ENCODE measurements around the gene PGM3. TPM values are rescaled to one million over a fixed set of nuclear protein-coding genes. Genes with fewer than 3 reads are reported as not detected.

Gene PGM3
- total RNA-seq, 1 donor from 2014 or later, result 77.1 TPM

- no peak for DNase-seq
- Mint-ChIP-seq H3K36me3 (ENCODE audit: unreplicated experiment) (no peaks in the 10 kb centered on the region), H3K9me3 (ENCODE audit: unreplicated experiment) (peaks cover 1% of the 10 kb centered on the region), H3K27me3 (ENCODE audit: unreplicated experiment) (no peaks in the 10 kb centered on the region), H3K4me1 (ENCODE audit: low read depth, unreplicated experiment) (peaks cover 18% of the 10 kb centered on the region), H3K4me3 (ENCODE audit: unreplicated experiment) (no peak overlapping the region), H3K27ac (ENCODE audit: unreplicated experiment) (peak overlapping the region; percentile 9)
- no peak for TF ChIP-seq CTCF (IDR thresholded peaks at IDR 0.05; ENCODE audit: partially characterized antibody, unreplicated experiment)
Measured at GRCh38 chr6:83221276-83221675, 28.2 kb upstream of the PGM3 start.

GRCh38 chr6:83220121-83220520 lies 27.1 kb upstream of the PGM3 start:
- Mint-ChIP-seq H3K36me3 (ENCODE audit: unreplicated experiment) (no peaks in the 10 kb centered on the region), H3K4me1 (ENCODE audit: low read depth, unreplicated experiment) (peaks cover 30% of the 10 kb centered on the region), H3K27me3 (ENCODE audit: unreplicated experiment) (peaks cover 4% of the 10 kb centered on the region), H3K27ac (ENCODE audit: unreplicated experiment) (no peak overlapping the region), H3K9me3 (ENCODE audit: unreplicated experiment) (peaks cover 6% of the 10 kb centered on the region), H3K4me3 (ENCODE audit: unreplicated experiment) (no peak overlapping the region)
- DNase-seq, result no peak
- no peak for TF ChIP-seq CTCF (IDR thresholded peaks at IDR 0.05; ENCODE audit: partially characterized antibody, unreplicated experiment)

GRCh38 chr6:83218646-83219045 lies 25.6 kb upstream of the PGM3 start:
- peak overlapping the region; percentile 41 for H3K27ac Mint-ChIP-seq (ENCODE audit: unreplicated experiment)
- no peak overlapping the region for H3K4me3 Mint-ChIP-seq (ENCODE audit: unreplicated experiment)
- peaks cover 39% of the 10 kb centered on the region for H3K4me1 Mint-ChIP-seq (ENCODE audit: low read depth, unreplicated experiment)
- H3K36me3 Mint-ChIP-seq (ENCODE audit: unreplicated experiment), result no peaks in the 10 kb centered on the region
- DNase-seq, result no peak
- no peak for TF ChIP-seq CTCF (IDR thresholded peaks at IDR 0.05; ENCODE audit: partially characterized antibody, unreplicated experiment)
- peaks cover 7% of the 10 kb centered on the region for H3K9me3 Mint-ChIP-seq (ENCODE audit: unreplicated experiment)
- H3K27me3 Mint-ChIP-seq (ENCODE audit: unreplicated experiment), result peaks cover 5% of the 10 kb centered on the region

- Mint-ChIP-seq H3K4me1 (ENCODE audit: low read depth, unreplicated experiment) (peaks cover 41% of the 10 kb centered on the region), H3K4me3 (ENCODE audit: unreplicated experiment) (no peak overlapping the region), H3K27ac (ENCODE audit: unreplicated experiment) (peak overlapping the region; percentile 95), H3K27me3 (ENCODE audit: unreplicated experiment) (peaks cover 5% of the 10 kb centered on the region), H3K36me3 (ENCODE audit: unreplicated experiment) (no peaks in the 10 kb centered on the region), H3K9me3 (ENCODE audit: unreplicated experiment) (peaks cover 7% of the 10 kb centered on the region)
- TF ChIP-seq CTCF (IDR thresholded peaks at IDR 0.05; ENCODE audit: partially characterized antibody, unreplicated experiment), result no peak
- no peak for DNase-seq
Measured at GRCh38 chr6:83216806-83217205, 23.7 kb upstream of the PGM3 start.

- Mint-ChIP-seq H3K27ac (ENCODE audit: unreplicated experiment) (peak overlapping the region; percentile 95), H3K36me3 (ENCODE audit: unreplicated experiment) (no peaks in the 10 kb centered on the region), H3K27me3 (ENCODE audit: unreplicated experiment) (peaks cover 5% of the 10 kb centered on the region), H3K4me3 (ENCODE audit: unreplicated experiment) (peak overlapping the region; percentile 61), H3K4me1 (ENCODE audit: low read depth, unreplicated experiment) (peaks cover 41% of the 10 kb centered on the region), H3K9me3 (ENCODE audit: unreplicated experiment) (peaks cover 6% of the 10 kb centered on the region)
- DNase-seq, result peak; percentile 67
- TF ChIP-seq CTCF (IDR thresholded peaks at IDR 0.05; ENCODE audit: partially characterized antibody, unreplicated experiment), result peak; percentile 40
Measured at GRCh38 chr6:83215131-83216047, 22.3 kb upstream of the PGM3 start.
